SK-N-MC (cell line): ENCODE results near the gene TNMD.
"Not testable (repeated sequence)": the region's sequence is repeated elsewhere in the genome, so short reads cannot be mapped to it uniquely, and the experiment has no call there.

Experiments
- DNase-seq: peaks from one replicate; pipeline ENCODE4 v3.0.0-alpha.2; 2011; ENCODE audit warnings: low read depth, low spot score
- H3K27ac ChIP-seq: fragments of 200-600 bp; sonication (generic); 2 replicates; pipeline ENCODE4 v1.5.1; 2016; ENCODE audit warnings: mixed run types
- H3K36me3 ChIP-seq: fragments of 200-600 bp; sonication (generic); 2 replicates; pipeline ENCODE4 v1.6.1; 2017; ENCODE audit warnings: antibody characterized with exemption, low read length, mixed read lengths; ENCODE audit not compliant: insufficient read depth
- H3K4me3 ChIP-seq: fragments of 200-600 bp; sonication (generic); 2 replicates; pipeline ENCODE4 v1.5.1; 2016
- H3K9ac ChIP-seq: fragments of 200-600 bp; sonication (generic); 2 replicates; pipeline ENCODE4 v1.8.0; 2017; ENCODE audit warnings: mixed run types, mixed read lengths; ENCODE audit not compliant: insufficient read length
- H3K9me3 ChIP-seq: fragments of 200-600 bp; sonication (generic); 2 replicates; pipeline ENCODE4 v1.6.1; 2017; ENCODE audit warnings: low read depth, mild to moderate bottlenecking, antibody characterized with exemption, low read length, moderate library complexity, mixed read lengths
- EZH2 ChIP-seq: fragments of 200-600 bp; sonication (generic); IDR thresholded peaks from one replicate; pipeline ENCODE4 v1.6.1; 2017; ENCODE audit warnings: antibody characterized with exemption
- FOXP2 ChIP-seq: optimal IDR thresholded peaks from 2 replicates; pipeline ENCODE3; 2011; ENCODE audit warnings: mild to moderate bottlenecking, moderate library complexity; ENCODE audit not compliant: insufficient read depth; ENCODE audit errors: extremely low read length, control extremely low read depth
- POLR2AphosphoS5 ChIP-seq: IDR thresholded peaks from 2 replicates; pipeline ENCODE4 v1.6.1; 2012; ENCODE audit warnings: mild to moderate bottlenecking, low read depth, low read length, borderline replicate concordance

The TNMD gene

GRCh38 chrX:100584611-100585010 is at the start of gene TNMD:
Gene TNMD, plus strand, starts transcription at chrX:100584936. Its CDS starts 83 bp downstream, at chrX:100585019.
- Histone ChIP-seq H3K4me3 (no peak within 1 kb of the TSS), H3K9me3 (no peaks in the 10 kb centered on the region), H3K36me3 (no peaks in the 10 kb centered on the region), H3K27ac (no peak within 1 kb of the TSS), H3K9ac (no peak within 1 kb of the TSS)
- no peak for DNase-seq
- TF ChIP-seq FOXP2: no peak
- TF ChIP-seq POLR2AphosphoS5: no peak
- TF ChIP-seq EZH2: no peak

- not testable (repeated sequence) for H3K9me3 ChIP-seq, H3K9ac ChIP-seq, H3K27ac ChIP-seq, H3K4me3 ChIP-seq, DNase-seq, H3K36me3 ChIP-seq
Observed at GRCh38 chrX:100565534-100565933, 19.2 kb upstream of the TNMD start.

DNA sequence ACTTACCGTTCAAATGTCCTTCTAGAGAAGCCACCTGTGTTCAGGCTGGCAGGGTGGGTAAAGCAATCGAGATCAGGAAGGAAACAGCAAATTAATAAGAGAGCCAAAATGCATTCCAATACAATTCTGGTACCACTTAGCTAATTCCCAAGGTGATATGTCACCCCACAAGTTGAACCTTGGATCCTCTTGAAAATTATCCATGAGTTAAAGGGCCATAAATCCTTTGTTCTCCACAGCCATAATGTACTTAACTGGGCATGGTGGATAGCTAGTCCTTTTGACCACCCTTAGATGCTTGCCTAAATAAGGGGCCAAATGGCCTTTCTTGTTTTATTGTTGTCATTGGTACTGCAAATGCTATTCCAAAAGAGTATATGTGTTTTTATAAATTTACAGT is 2.0 kb downstream of the TNMD start:
- Histone ChIP-seq H3K4me3 (no peak overlapping the region), H3K9me3 (no peaks in the 10 kb centered on the region), H3K36me3 (no peaks in the 10 kb centered on the region), H3K27ac (no peak overlapping the region), H3K9ac (no peak overlapping the region)
- no peak for TF ChIP-seq POLR2AphosphoS5
- no peak for TF ChIP-seq FOXP2
- TF ChIP-seq EZH2: no peak
- DNase-seq: no peak

DNA sequence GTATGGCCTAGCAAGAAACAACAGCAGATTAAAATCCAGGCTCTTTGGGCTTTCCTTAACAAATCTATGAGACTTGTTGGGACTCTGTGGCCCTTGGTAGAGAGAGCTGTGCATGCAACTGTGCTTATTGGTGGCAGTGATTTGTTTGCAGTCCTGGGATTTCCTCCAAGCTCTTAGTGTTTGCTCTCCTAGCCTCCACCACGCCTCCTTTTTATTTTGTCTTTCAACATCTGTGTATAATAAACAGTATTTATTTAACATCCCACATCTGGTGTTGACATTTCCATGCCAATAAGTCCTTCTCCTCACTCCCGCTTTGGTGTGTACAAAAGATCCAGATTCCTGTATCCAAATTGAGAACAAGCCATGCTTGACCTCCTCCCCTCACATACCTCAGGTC is 3.1 kb downstream of the TNMD start:
- no peaks in the 10 kb centered on the region for H3K36me3 ChIP-seq
- H3K9me3 ChIP-seq: no peaks in the 10 kb centered on the region
- no peak overlapping the region for H3K4me3 ChIP-seq
- TF ChIP-seq EZH2: no peak
- no peak for TF ChIP-seq POLR2AphosphoS5
- TF ChIP-seq FOXP2: no peak
- no peak overlapping the region for H3K9ac ChIP-seq
- H3K27ac ChIP-seq: no peak overlapping the region
- no peak for DNase-seq

GRCh38 chrX:100591256-100592051 is 6.7 kb downstream of the TNMD start:
- TF ChIP-seq EZH2: no peak
- TF ChIP-seq FOXP2: no peak
- no peak for TF ChIP-seq POLR2AphosphoS5
- H3K36me3 ChIP-seq: no peaks in the 10 kb centered on the region
- H3K4me3 ChIP-seq: no peak overlapping the region
- no peak overlapping the region for H3K9ac ChIP-seq
- H3K27ac ChIP-seq: no peak overlapping the region
- no peaks in the 10 kb centered on the region for H3K9me3 ChIP-seq
- no peak for DNase-seq

DNA sequence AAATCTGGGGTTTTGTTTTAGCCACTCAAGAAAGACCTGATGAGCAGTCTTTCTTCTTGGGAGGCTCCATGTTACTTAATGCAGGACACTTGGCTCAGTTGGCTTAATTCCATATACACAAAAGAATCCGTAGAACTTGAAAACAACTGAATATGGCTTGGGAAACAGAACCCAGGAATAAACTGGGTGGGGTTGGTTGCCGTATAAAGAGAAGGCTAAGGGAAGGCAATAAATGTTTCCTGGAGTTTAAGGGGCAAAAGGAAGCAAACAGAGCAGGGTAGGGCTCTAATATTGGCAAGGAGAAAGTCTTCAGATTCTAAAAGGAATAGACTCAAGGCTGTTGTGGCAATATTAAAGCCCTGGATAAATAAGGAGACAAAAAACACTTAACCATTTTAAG is 8.4 kb downstream of the TNMD start:
- Histone ChIP-seq H3K9ac (no peak overlapping the region), H3K27ac (no peak overlapping the region), H3K36me3 (no peaks in the 10 kb centered on the region), H3K4me3 (no peak overlapping the region), H3K9me3 (no peaks in the 10 kb centered on the region)
- TF ChIP-seq POLR2AphosphoS5 (no peak), EZH2 (no peak), FOXP2 (no peak)
- DNase-seq: no peak

DNA sequence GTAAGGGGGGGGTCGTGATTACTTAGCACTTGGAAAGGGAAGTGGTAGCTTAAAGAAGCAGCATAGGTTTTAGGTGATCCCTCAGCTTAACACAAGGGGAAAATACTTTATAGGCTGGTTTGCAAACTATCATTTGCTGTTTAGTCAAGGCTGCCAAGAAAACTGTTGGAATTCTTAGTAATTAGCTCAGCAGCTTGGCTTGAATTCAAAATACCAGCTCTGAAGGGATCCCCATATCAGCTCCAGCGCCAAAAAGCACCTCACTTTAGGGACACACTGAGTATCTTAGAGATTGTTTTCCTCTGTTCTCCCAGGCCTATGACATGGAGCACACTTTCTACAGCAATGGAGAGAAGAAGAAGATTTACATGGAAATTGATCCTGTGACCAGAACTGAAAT is 8.8 kb downstream of the TNMD start:
- Histone ChIP-seq H3K9ac (no peak overlapping the region), H3K4me3 (no peak overlapping the region), H3K27ac (no peak overlapping the region)

GRCh38 chrX:100596601-100597000 is 11.9 kb downstream of the TNMD start:
- Histone ChIP-seq H3K9ac (no peak overlapping the region), H3K4me3 (no peak overlapping the region), H3K36me3 (no peaks in the 10 kb centered on the region), H3K27ac (no peak overlapping the region), H3K9me3 (no peaks in the 10 kb centered on the region)
- no peak for TF ChIP-seq FOXP2
- TF ChIP-seq POLR2AphosphoS5: no peak
- TF ChIP-seq EZH2: no peak
- DNase-seq: no peak

More for the DNA sequence above, 8.8 kb downstream of the TNMD start:
- TF ChIP-seq POLR2AphosphoS5 (no peak), FOXP2 (no peak), EZH2 (no peak)
- H3K9me3 ChIP-seq: no peaks in the 10 kb centered on the region
- DNase-seq: no peak
- no peaks in the 10 kb centered on the region for H3K36me3 ChIP-seq

GRCh38 chrX:100599456-100599855 is 14.7 kb downstream of the TNMD start:
- Histone ChIP-seq H3K9ac (no peak overlapping the region), H3K36me3 (no peaks in the 10 kb centered on the region), H3K4me3 (peak overlapping the region; percentile 24), H3K27ac (peak overlapping the region; percentile 36; the same call in 1 of the 2 replicates), H3K9me3 (no peaks in the 10 kb centered on the region)
- no peak for DNase-seq
- TF ChIP-seq EZH2 (no peak), POLR2AphosphoS5 (no peak), FOXP2 (no peak)
